Prostate gland (tissue), 2 donors: ENCODE results near the gene UMODL1. TPM values are rescaled to one million over a fixed set of nuclear protein-coding genes. Genes with fewer than 3 reads are reported as not detected.

Experiments
- DNase-seq: peaks from one replicate; pipeline ENCODE4 v3.0.0-alpha.2; 2019; ENCODE audit warnings: low spot score
- H3K27ac ChIP-seq, 2 donors: fragments of 200-600 bp; sonication (generic); 2 replicates each; pipeline ENCODE4 v1.5.1; 2017 to 2019
- H3K27me3 ChIP-seq: fragments of 200-600 bp; sonication (generic); replicated peaks from 2 replicates; pipeline ENCODE4 v1.5.1; 2019; ENCODE audit not compliant: insufficient read depth
- H3K36me3 ChIP-seq, 2 donors: fragments of 200-600 bp; sonication (generic); 1 replicate in 1 of 2; 2 replicates in 1 of 2; pipeline versions ENCODE4 v1.5.1 to v1.8.1; 2017 to 2019
- H3K4me1 ChIP-seq: fragments of 200-600 bp; sonication (generic); replicated peaks from 2 replicates; pipeline ENCODE4 v1.5.1; 2019
- H3K4me3 ChIP-seq, 2 donors: fragments of 200-600 bp; sonication (generic); 2 replicates each; pipeline ENCODE4 v1.5.1; 2017 to 2019
- H3K9me3 ChIP-seq: fragments of 200-600 bp; sonication (generic); 2 replicates; pipeline ENCODE4 v1.5.1; 2017
- CTCF ChIP-seq, 4 experiments: fragments of 200-600 bp in 2 of 4; fragments of 450-650 bp in 2 of 4; sonication (generic) in 2 of 4; IDR thresholded peaks; 1 replicate in 3 of 4; 2 replicates in 1 of 4; pipeline ENCODE4 v1.5.1; 2016 to 2019; ENCODE audit warnings: antibody characterized with exemption in 4 of 4, mild to moderate bottlenecking in 2 of 4, moderate library complexity in 2 of 4
- POLR2A ChIP-seq: fragments of 450-650 bp; IDR thresholded peaks from one replicate; pipeline ENCODE4 v1.6.1; 2016; ENCODE audit warnings: antibody characterized with exemption, mild to moderate bottlenecking
- POLR2AphosphoS5 ChIP-seq: sonication (generic); formaldehyde crosslinking; IDR thresholded peaks from one replicate; pipeline ENCODE4 v1.6.1; 2017; ENCODE audit warnings: antibody characterized with exemption
- WGBS: methylation state at CpG from one replicate; pipeline ENCODE4 v1.1.5; 2018; 5-methylcytosine and 5-hydroxymethylcytosine counted together
- intact Hi-C: fragments of 100-400 bp; cut with DNase I; formaldehyde crosslinking; loops from one replicate; pipeline ENCODE4 v1.14.2; 2022
- total RNA-seq, 2 donors: library from RNA; depleted of rRNA; stranded (reverse); fragments of >200 nt; gene quantifications; one replicate each; pipeline ENCODE4 v1.1.0, GENCODE V29; 2016

The UMODL1 gene
- total RNA-seq, 2 donors from 2014 or later: 0.14 to 0.57 TPM

- WGBS: 87% methylated on average over 24 of the region's 26 CpGs
- TF ChIP-seq CTCF (IDR thresholded peaks at IDR 0.05) (no peak), POLR2AphosphoS5 (no peak), POLR2A (no peak)
- intact Hi-C loops: no loop called here
- no peak overlapping the region for H3K4me3 ChIP-seq
- H3K9me3 ChIP-seq: no peaks in the 10 kb centered on the region
- no peaks in the 10 kb centered on the region for H3K36me3 ChIP-seq
- no peaks in the 10 kb centered on the region for H3K27me3 ChIP-seq
- no peak overlapping the region for H3K27ac ChIP-seq
- DNase-seq: no peak
- no peaks in the 10 kb centered on the region for H3K4me1 ChIP-seq
Measured at GRCh38 chr21:42108554-42109340, 37.6 kb downstream of the UMODL1 start.

- no peaks in the 10 kb centered on the region for H3K27me3 ChIP-seq
- WGBS: 94% methylated on average over 14 of the region's 14 CpGs
- intact Hi-C loops: no loop called here
Measured at GRCh38 chr21:42109473-42109872, 38.4 kb downstream of the UMODL1 start.

GRCh38 chr21:42109873-42110525, 38.9 kb downstream of the UMODL1 start:
- TF ChIP-seq POLR2A (no peak), CTCF (IDR thresholded peaks at IDR 0.05) (no peak), POLR2AphosphoS5 (no peak)
- Histone ChIP-seq H3K27me3 (no peaks in the 10 kb centered on the region), H3K27ac (no peak overlapping the region), H3K4me1 (no peaks in the 10 kb centered on the region), H3K4me3 (no peak overlapping the region), H3K9me3 (no peaks in the 10 kb centered on the region), H3K36me3 (no peaks in the 10 kb centered on the region)
- intact Hi-C loops: no loop called here
- 84% methylated on average over 17 of the region's 17 CpGs for WGBS
- no peak for DNase-seq

More at GRCh38 chr21:42109473-42109872, 38.4 kb downstream of the UMODL1 start:
- Histone ChIP-seq H3K4me3 (no peak overlapping the region), H3K4me1 (no peaks in the 10 kb centered on the region), H3K27ac (no peak overlapping the region), H3K36me3 (no peaks in the 10 kb centered on the region), H3K9me3 (no peaks in the 10 kb centered on the region)
- TF ChIP-seq POLR2A (no peak), POLR2AphosphoS5 (no peak), CTCF (IDR thresholded peaks at IDR 0.05) (no peak)
- no peak for DNase-seq

- no peaks in the 10 kb centered on the region for H3K4me1 ChIP-seq
Measured at GRCh38 chr21:42110691-42111469, 39.8 kb downstream of the UMODL1 start.

More at GRCh38 chr21:42110691-42111469, 39.8 kb downstream of the UMODL1 start:
- Histone ChIP-seq H3K36me3 (no peaks in the 10 kb centered on the region), H3K4me3 (no peak overlapping the region), H3K27ac (no peak overlapping the region), H3K9me3 (no peaks in the 10 kb centered on the region), H3K27me3 (no peaks in the 10 kb centered on the region)
- TF ChIP-seq CTCF (IDR thresholded peaks at IDR 0.05): no peak
- DNase-seq: no peak
- WGBS: 87% methylated on average over 23 of the region's 24 CpGs
- intact Hi-C loops: no loop called here
